SK-N-SH (cell line): ENCODE results near the gene HCST. TPM values are rescaled to one million over a fixed set of nuclear protein-coding genes. Genes with fewer than 3 reads are reported as not detected.

Experiments used
- CTCF ChIA-PET: fragments of 300-600, 350-600 bp; formaldehyde crosslinking; extraction: SDS; loops from one replicate; lab custom pipeline; 2021; lab: Yijun Ruan, JAX
- POLR2A ChIA-PET: fragments of 350-600 bp; sonication (Branson Sonifier 250); formaldehyde crosslinking; extraction: SDS; loops from one replicate; lab custom pipeline; 2020; ENCODE audit warnings: antibody characterized with exemption, inconsistent platforms; lab: Yijun Ruan, JAX
- DNase-seq: peaks from one replicate; pipeline ENCODE4 v3.0.0; 2012
- H2AFZ ChIP-seq: fragments of 200-600 bp; sonication (generic); 2 replicates; pipeline ENCODE4 v1.8.1; 2016; ENCODE audit warnings: antibody characterized with exemption, mild to moderate bottlenecking, low read depth
- H3F3A ChIP-seq: fragments of 200-600 bp; sonication (generic); replicated peaks from 2 replicates; pipeline ENCODE3; 2016; ENCODE audit warnings: antibody characterized with exemption, mild to moderate bottlenecking; ENCODE audit not compliant: insufficient read depth
- H3K27ac ChIP-seq, 2 experiments: fragments of 200-500 bp in 1 of 2; fragments of 200-600 bp in 1 of 2; sonication (Bioruptor generic) in 1 of 2; sonication (generic), shearing (Covaris generic) in 1 of 2; 2 replicates each; pipeline versions ENCODE4 v1.5.1 to v1.6.1; 2014 to 2016; ENCODE audit warnings: low read depth in 2 of 2, inconsistent platforms in 1 of 2, low read length in 1 of 2, mild to moderate bottlenecking in 1 of 2, mixed read lengths in 1 of 2
- H3K27me3 ChIP-seq: fragments of 200-600 bp; sonication (generic), shearing (Covaris generic); 2 replicates; pipeline ENCODE4 v1.6.1; 2016; ENCODE audit warnings: mixed run types; ENCODE audit not compliant: insufficient read depth
- H3K36me3 ChIP-seq, 2 experiments: fragments of 200-500 bp in 1 of 2; fragments of 200-600 bp in 1 of 2; sonication (Bioruptor generic) in 1 of 2; sonication (generic) in 1 of 2; replicated peaks in 1 of 2; 2 replicates each; pipeline versions ENCODE3 to v1.5.1; 2014 to 2016; ENCODE audit warnings: low read length in 1 of 2, mild to moderate bottlenecking in 1 of 2; ENCODE audit not compliant: insufficient read depth in 2 of 2, control insufficient read depth in 1 of 2
- H3K4me1 ChIP-seq, 2 experiments: fragments of 200-500 bp in 1 of 2; fragments of 200-600 bp in 1 of 2; sonication (Bioruptor generic) in 1 of 2; sonication (generic), shearing (Covaris generic) in 1 of 2; 2 replicates each; pipeline versions ENCODE4 v1.5.1 to v1.6.1; 2014 to 2016; ENCODE audit warnings: low read depth in 1 of 2, low read length in 1 of 2, mixed run types in 1 of 2; ENCODE audit not compliant: insufficient read depth in 2 of 2, control insufficient read depth in 1 of 2
- H3K4me2 ChIP-seq: fragments of 200-600 bp; sonication (generic), shearing (Covaris generic); 2 replicates; pipeline ENCODE4 v1.6.1; 2017; ENCODE audit warnings: mixed run types
- H3K4me3 ChIP-seq, 2 experiments: fragments of 200-500 bp in 1 of 2; fragments of 200-600 bp in 1 of 2; sonication (Bioruptor generic) in 1 of 2; sonication (generic), shearing (Covaris generic) in 1 of 2; 2 replicates each; pipeline versions ENCODE4 v1.5.1 to v1.8.1; 2014 to 2016; ENCODE audit warnings: low read depth in 2 of 2, inconsistent platforms in 1 of 2, low read length in 1 of 2, mild to moderate bottlenecking in 1 of 2, mixed read lengths in 1 of 2, moderate library complexity in 1 of 2
- H3K79me2 ChIP-seq: fragments of 200-600 bp; sonication (generic); 2 replicates; pipeline ENCODE4 v1.8.1; 2017; ENCODE audit warnings: mild to moderate bottlenecking; ENCODE audit not compliant: insufficient read depth
- H3K9ac ChIP-seq: fragments of 200-600 bp; sonication (generic); 2 replicates; pipeline ENCODE4 v1.6.1; 2017; ENCODE audit warnings: mixed run types
- H3K9me2 ChIP-seq: fragments of 200-600 bp; sonication (generic); 2 replicates; pipeline ENCODE4 v1.6.1; 2017; ENCODE audit warnings: mixed run types
- H3K9me3 ChIP-seq: fragments of 200-600 bp; sonication (generic); 2 replicates; pipeline ENCODE4 v1.6.1; 2017; ENCODE audit warnings: mixed run types, mild to moderate bottlenecking, moderate library complexity
- H4K20me1 ChIP-seq: fragments of 200-600 bp; sonication (generic); 2 replicates; pipeline ENCODE4 v1.6.1; 2017; ENCODE audit warnings: mild to moderate bottlenecking, mixed run types; ENCODE audit not compliant: insufficient read depth
- CHD2 ChIP-seq: fragments of 150-350 bp; IDR thresholded peaks from 2 replicates; pipeline ENCODE4 v1.6.1; 2018; ENCODE audit warnings: low read length; ENCODE audit not compliant: partially characterized antibody
- CTCF ChIP-seq: fragments of 200-600 bp; sonication (generic); IDR thresholded peaks from 2 replicates; pipeline ENCODE4 v1.6.1; 2017; ENCODE audit warnings: antibody characterized with exemption, mild to moderate bottlenecking, moderate library complexity
- EP300 ChIP-seq, 2 experiments: IDR thresholded peaks; 2 replicates each; pipeline versions ENCODE4 v1.4.0 to v1.6.1; 2012; ENCODE audit warnings: borderline replicate concordance in 1 of 2, low read depth in 1 of 2, low read length in 1 of 2
- EZH2phosphoT487 ChIP-seq: fragments of 200-600 bp; sonication (generic); IDR thresholded peaks from 2 replicates; pipeline ENCODE4 v1.6.1; 2017; ENCODE audit warnings: low read depth, mixed run types, mild to moderate bottlenecking, antibody characterized with exemption, moderate library complexity, borderline replicate concordance
- FOXM1 ChIP-seq: IDR thresholded peaks from 2 replicates; pipeline ENCODE4 v1.4.0; 2012; ENCODE audit warnings: low read depth, mild to moderate bottlenecking
- JUND ChIP-seq: IDR thresholded peaks from 2 replicates; pipeline ENCODE4 v1.4.0; 2012
- MEF2A ChIP-seq: IDR thresholded peaks from 2 replicates; pipeline ENCODE4 v1.4.0; 2012; ENCODE audit warnings: low read depth, borderline replicate concordance
- NRF1 ChIP-seq: IDR thresholded peaks from 2 replicates; pipeline ENCODE4 v1.6.1; 2012; ENCODE audit warnings: low read depth, mild to moderate bottlenecking, low read length
- POLR2AphosphoS5 ChIP-seq: IDR thresholded peaks from 2 replicates; pipeline ENCODE4 v1.6.1; 2012; ENCODE audit warnings: low read depth, low read length
- RCOR1 ChIP-seq: fragments of 150-350 bp; IDR thresholded peaks from 2 replicates; pipeline ENCODE4 v1.6.1; 2017; ENCODE audit warnings: antibody characterized with exemption, low read length
- RFX5 ChIP-seq: IDR thresholded peaks from 2 replicates; pipeline ENCODE4 v1.6.1; 2012; ENCODE audit warnings: mild to moderate bottlenecking, improper control_type of control experiment, low read length
- RXRA ChIP-seq: IDR thresholded peaks from 2 replicates; pipeline ENCODE4 v1.4.0; 2012; ENCODE audit warnings: low read depth, mild to moderate bottlenecking, borderline replicate concordance
- SIN3A ChIP-seq: IDR thresholded peaks from 2 replicates; pipeline ENCODE4 v1.6.1; 2012; ENCODE audit warnings: low read depth, mild to moderate bottlenecking, low read length, moderate library complexity, borderline replicate concordance
- SMC3 ChIP-seq: IDR thresholded peaks from 2 replicates; pipeline ENCODE4 v1.6.1; 2012; ENCODE audit warnings: low read depth, low read length, improper control_type of control experiment
- TAF1 ChIP-seq: IDR thresholded peaks from 2 replicates; pipeline ENCODE4 v1.6.1; 2012; ENCODE audit warnings: low read depth, mild to moderate bottlenecking, low read length, moderate library complexity, borderline replicate concordance
- TCF12 ChIP-seq: IDR thresholded peaks from 2 replicates; pipeline ENCODE4 v1.4.0; 2012
- YY1 ChIP-seq: IDR thresholded peaks from 2 replicates; pipeline ENCODE4 v1.4.0; 2012; ENCODE audit warnings: low read depth, mild to moderate bottlenecking
- WGBS: methylation state at CpG from one replicate; pipeline ENCODE4 v1.1.6; 2017; ENCODE audit warnings: low lambda C conversion rate; 5-methylcytosine and 5-hydroxymethylcytosine counted together
- polyA plus RNA-seq, 3 experiments: library from polyadenylated mRNA; depleted of rRNA; stranded (reverse); fragments of >200 nt; gene quantifications; 2 replicates each; pipeline ENCODE4 v1.2.3, GENCODE V29; 2012
- TF ChIP-seq, protein P1 (sequence below): fragments of 150-350 bp; IDR thresholded peaks from 2 replicates; pipeline ENCODE4 v1.6.1; 2016; ENCODE audit warnings: mild to moderate bottlenecking, low read depth, low read length

HCST gene
- polyA plus RNA-seq, 1 of the 3 experiments (the other 2 are of a cell fraction) = 0.59 TPM

GRCh38 chr19:35931161-35931873, 29.0 kb downstream of the HCST start (continued):
- peak; percentile 89 for TF ChIP-seq CTCF
- TF ChIP-seq RXRA = no peak
- TF ChIP-seq YY1 = peak; percentile 72; the same call in 1 of the 2 replicates
- TF ChIP-seq RFX5 = peak; percentile 51; the same call in 1 of the 2 replicates
- peak; percentile 98 for TF ChIP-seq NRF1
- TF ChIP-seq SMC3 = peak; percentile 100
- no peak; the same call in none of the 2 replicates for TF ChIP-seq RCOR1
- TF ChIP-seq JUND = no peak
- TF ChIP-seq TAF1 = peak; percentile 93
- TF ChIP-seq EP300 (IDR thresholded peaks at IDR 0.05; ENCODE audit: borderline replicate concordance in 1 of 2, low read depth in 1 of 2, low read length in 1 of 2) = no peak

DNA sequence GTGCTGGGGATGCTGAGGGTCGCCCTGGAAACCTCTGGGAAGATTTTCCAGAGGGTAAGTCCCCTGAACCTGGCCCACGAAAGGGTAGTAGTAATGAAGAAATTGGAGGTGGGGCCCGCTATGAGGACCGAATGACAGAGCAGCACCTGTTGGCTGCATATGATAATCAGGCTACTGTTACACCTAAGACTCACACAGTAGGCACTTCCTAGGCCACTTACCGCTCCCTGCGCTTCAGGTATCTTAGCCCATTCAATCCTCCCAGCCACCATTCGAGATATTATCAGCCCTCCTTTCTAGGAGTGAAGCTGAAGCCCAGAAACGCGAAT, 29.5 kb downstream of the HCST start:
- H3K36me3 ChIP-seq = no peaks in the 10 kb centered on the region
- whole genome bisulfite sequencing = 22% methylated on average over 9 of the region's 9 CpGs
- H3K27ac ChIP-seq = no peak overlapping the region
- H4K20me1 ChIP-seq = no peaks in the 10 kb centered on the region
- H3K4me2 ChIP-seq = no peak overlapping the region
- H3K9ac ChIP-seq = no peak overlapping the region
- POLR2A ChIA-PET = interaction anchor here (0.6 to 0.7 kb wide), 3 partner anchors 32 to 1456 kb away, joined by 3 to 5 read pairs (median 3); partner anchors contain the start of genes NFKBID, PSENEN and U2AF1L4
- H3K4me1 ChIP-seq = peaks cover 3 to 8% of the 10 kb centered on the region in 2 experiments; a peak in 3 of 4 replicates
- H3K9me3 ChIP-seq = no peaks in the 10 kb centered on the region
- no peak overlapping the region for H2AFZ ChIP-seq
- H3K9me2 ChIP-seq = no peaks in the 10 kb centered on the region
- CTCF ChIA-PET = interaction anchor here (0.6 to 3.4 kb wide), 10 partner anchors 27 to 192 kb away, joined by 3 to 57 read pairs (median 3); no protein-coding TSS in a partner anchor
- no peaks in the 10 kb centered on the region for H3F3A ChIP-seq
- H3K79me2 ChIP-seq = no peaks in the 10 kb centered on the region; the same call in 1 of the 2 replicates
- DNase-seq = no peak
- no peak for TF ChIP-seq RFX5
- TF ChIP-seq, all 33 proteins: peak for 0
- Histone ChIP-seq H3K4me3 (peak overlapping the region; percentile 13 to 25; a peak in 2 of 4 replicates), H3K27me3 (no peaks in the 10 kb centered on the region)

DNA sequence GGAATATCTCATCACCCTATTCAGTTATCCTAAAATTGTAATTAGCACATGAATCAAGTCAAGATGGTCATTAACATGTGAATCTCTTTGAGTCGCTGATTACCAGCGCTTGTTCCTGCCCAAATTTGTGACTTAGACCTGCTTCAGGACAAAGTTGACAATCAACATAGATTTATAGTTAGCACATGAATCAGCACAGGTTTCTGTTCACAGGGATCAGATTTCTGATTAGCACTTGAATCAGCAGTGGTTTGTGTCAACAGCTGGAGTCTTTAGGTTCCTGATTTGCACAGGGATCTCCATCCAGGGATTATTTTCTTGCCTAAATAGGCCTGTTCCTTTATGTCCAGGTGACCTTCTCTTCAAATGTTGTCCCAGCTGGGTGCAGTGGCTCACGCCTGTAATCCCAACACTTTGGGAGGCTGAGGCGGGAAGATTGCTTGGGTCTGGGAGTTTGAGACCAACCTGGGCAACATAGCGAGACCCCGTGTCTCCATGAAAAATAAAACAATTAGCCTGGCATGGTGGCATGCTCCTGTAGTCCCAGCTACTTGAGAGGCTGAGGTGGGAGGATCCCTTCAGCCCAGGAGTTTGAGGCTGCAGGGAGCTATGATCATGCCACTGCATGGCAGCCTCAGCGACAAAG, 30.1 kb downstream of the HCST start:
- Histone ChIP-seq H2AFZ (no peak overlapping the region), H3K4me3 (no peak overlapping the region), H3K27me3 (no peaks in the 10 kb centered on the region), H4K20me1 (no peaks in the 10 kb centered on the region), H3K27ac (no peak overlapping the region), H3K79me2 (no peaks in the 10 kb centered on the region; the same call in 1 of the 2 replicates), H3K36me3 (no peaks in the 10 kb centered on the region), H3K9me3 (no peaks in the 10 kb centered on the region), H3K9me2 (no peaks in the 10 kb centered on the region), H3K9ac (no peak overlapping the region), H3F3A (no peaks in the 10 kb centered on the region), H3K4me1 (peaks cover 3 to 14% of the 10 kb centered on the region in 2 experiments; a peak in 3 of 4 replicates), H3K4me2 (no peak overlapping the region)
- no peak for DNase-seq
- 65% methylated on average over 7 of the region's 7 CpGs for WGBS
- ChIA-PET POLR2A (interaction anchor here (0.6 kb wide), 1 partner anchor 1457 kb away, joined by 3 read pairs; no protein-coding TSS in a partner anchor), CTCF (interaction anchor here (0.6 to 3.4 kb wide), 9 partner anchors 26 to 192 kb away, joined by 3 to 57 read pairs (median 3); no protein-coding TSS in a partner anchor)
- TF ChIP-seq, protein P1, sequence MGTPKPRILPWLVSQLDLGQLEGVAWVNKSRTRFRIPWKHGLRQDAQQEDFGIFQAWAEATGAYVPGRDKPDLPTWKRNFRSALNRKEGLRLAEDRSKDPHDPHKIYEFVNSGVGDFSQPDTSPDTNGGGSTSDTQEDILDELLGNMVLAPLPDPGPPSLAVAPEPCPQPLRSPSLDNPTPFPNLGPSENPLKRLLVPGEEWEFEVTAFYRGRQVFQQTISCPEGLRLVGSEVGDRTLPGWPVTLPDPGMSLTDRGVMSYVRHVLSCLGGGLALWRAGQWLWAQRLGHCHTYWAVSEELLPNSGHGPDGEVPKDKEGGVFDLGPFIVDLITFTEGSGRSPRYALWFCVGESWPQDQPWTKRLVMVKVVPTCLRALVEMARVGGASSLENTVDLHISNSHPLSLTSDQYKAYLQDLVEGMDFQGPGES = no peak
- TF ChIP-seq MEF2A (no peak), FOXM1 (no peak), CTCF (no peak), CHD2 (no peak), RXRA (no peak), POLR2AphosphoS5 (no peak), EP300 (IDR thresholded peaks at IDR 0.05; ENCODE audit: borderline replicate concordance in 1 of 2, low read depth in 1 of 2, low read length in 1 of 2) (no peak), EZH2phosphoT487 (no peak), JUND (no peak), TCF12 (no peak), SIN3A (no peak)
